IPS-NIHi7 (cell line): ENCODE results near the gene SIK3.

ENCODE experiments used
- DNase-seq: peaks from one replicate; pipeline ENCODE4 v3.0.0; 2012; ENCODE audit warnings: mixed read lengths; ENCODE audit errors: extremely low spot score

SIK3 gene

DNA sequence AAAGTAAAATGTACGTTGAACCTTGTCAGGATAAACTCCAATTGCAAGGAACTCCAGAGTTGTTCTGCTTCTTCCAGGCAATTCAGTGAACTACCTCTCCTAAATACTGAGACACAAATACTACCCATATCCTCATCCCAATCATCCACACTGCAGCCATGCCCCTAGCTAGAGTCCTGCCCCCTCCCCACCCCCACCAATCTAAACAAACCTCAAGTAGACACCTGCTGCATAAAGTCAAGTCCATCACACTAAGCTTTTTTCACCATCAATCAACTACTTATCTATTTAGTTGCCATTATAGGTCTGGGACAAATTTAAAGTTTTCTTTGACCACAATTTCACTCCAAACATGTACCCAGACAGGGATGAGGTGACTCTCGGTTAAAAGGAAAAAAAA lies 167.6 kb downstream of the SIK3 start:
- DNase-seq, result no peak

DNA sequence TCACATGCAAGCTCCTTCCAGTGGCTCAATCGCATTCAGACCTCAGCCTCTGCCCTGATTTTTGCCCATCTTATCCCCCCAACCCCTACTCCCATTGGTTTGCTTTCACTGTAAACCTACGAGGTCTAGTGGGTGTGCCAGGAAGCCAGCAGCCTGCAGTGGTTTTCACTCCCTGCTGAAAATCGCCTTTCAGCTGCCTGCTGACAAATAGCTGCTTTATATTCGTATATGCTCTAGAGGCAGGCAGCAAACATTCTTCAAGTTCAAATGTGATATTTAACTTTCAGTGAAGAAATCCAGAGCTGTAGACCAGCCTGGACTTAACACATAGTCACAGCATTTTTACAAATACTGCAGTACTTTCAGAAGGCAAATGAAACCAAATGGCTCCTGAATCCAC lies 168.1 kb downstream of the SIK3 start:
- peak; percentile 29 for DNase-seq

DNA sequence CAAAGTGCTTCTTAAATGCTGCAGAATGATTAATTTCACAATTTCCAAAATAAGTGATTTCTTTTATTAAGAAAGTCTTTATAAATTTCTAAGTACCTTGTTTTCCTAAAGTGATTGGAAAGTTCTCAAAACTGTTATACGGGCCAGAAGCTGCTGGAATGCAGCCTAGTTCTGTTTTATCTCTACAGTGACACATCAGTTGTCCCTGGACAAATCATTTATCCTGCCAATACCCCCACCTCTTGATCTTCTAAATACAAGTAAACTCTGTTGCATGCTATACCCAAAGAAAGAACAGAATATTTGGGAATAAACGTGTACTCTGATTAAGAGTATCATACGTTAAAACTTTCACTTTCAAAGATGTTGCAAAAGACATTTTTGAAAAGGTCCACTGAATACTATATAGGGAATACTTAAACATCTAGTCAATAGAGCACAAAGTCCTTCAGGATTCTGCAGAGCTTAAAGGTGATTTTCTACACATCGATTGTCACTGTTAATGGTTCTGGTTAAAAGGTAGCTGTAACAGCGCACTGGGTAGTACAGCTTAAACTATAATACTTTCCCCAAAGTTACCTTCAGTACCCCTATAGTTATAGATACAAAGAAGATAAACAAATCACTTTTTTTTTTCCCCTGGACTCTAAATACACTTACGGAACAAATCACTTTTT lies 168.7 kb downstream of the SIK3 start:
- DNase-seq, result no peak

DNA sequence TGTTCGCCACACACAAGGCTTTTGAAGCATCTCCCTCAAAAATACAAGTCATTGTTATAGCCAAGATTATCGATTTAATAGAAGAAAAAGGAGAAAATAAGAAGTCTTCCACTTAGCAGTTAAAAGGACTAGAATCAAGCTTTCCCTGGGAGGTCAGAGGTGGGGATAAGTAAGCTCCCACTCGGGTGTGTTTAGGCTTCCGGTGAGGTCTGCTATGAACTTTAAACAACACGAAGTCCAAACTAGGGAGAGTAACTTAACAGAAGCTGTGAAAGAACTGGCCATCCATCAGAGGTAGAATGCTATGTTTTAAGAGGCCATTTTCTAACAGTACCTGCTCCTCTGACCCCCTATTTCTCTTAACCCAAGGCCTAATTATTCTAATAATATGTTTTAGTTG lies 169.4 kb downstream of the SIK3 start:
- no peak for DNase-seq

DNA sequence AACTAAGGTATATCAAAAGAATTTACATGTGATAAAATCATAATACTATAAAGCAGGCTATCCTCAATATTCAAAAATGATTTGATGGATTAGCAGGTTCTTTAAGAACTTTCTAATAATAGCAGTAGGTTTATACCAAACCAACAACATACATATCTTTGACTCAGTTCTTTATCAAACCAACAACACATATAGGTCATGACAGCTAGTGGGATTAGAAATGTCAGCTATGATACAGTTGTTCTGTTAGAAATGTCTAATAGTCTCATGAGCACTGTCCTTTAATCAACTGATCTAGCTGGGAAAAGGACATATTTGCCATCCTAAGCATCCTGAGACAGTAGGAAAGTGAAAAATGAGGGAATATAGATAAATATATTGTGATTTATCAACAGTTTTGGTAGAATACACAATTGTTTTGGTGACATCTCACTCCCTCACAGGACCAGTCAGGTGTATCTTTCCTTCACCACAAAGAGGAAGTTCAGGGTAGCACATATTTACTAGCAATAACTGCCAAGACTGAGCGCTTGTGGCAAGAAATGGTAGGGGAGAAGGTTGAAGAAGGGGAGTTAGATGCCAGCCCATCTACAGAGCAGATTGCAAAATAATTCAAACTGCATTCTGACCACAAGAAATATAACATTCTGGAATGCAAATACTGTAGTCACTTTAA lies 170.0 kb downstream of the SIK3 start:
- DNase-seq, result no peak

DNA sequence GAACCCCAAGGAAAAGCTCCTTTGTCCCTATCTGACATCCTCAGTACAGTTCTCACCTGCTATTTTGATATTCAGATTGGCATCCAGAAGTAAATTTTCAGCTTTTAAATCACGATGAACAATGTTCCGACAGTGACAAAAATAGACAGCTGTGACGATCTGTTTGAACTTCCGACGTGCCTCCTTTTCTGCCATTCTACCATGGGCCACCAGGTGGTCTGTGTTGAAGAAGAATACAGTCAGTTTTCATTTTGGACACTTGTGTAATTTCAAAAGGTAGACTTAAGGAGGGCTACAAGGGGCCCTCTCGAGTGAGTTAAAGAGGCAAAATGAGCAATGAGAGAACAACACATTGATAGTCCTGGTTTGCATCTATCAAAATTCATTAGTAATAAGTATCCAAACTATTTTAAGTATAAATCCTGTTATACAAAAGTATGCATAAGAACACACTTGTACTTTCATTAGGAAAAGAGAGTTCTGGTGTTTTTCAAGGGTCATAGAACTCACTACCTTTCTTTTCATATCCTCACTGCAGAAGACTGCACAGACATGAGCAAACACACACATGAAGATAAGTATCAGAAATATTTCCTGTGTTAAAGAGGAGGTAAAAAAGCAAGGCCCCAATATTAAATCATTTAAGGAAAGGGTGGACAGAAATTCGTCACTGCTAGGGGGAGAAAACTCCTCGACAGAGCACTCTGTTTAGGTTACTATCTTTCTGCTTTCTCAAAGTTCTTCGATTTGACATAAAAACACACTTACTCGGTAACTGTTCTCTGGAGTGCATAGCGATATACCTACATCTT lies 170.9 kb downstream of the SIK3 start:
- DNase-seq, result no peak

DNA sequence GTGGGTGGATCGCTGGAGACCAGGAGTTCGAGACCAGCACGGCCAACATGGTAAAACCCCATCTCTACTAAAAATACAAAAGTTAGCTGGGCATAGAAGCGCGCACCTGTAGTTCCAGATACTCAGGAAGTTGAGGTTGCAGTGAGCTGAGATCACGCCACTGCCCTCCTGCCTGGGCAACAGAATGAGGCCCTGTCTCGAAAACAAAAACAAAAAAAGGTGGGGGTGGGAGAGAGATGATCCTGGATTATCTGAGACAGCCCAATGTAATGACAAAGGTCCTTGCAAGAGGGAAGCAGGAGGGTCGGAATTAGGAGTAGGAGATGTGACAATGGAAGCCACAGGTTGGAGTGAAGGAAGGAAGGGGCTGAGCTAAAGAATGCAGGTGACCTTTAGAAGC lies 173.2 kb downstream of the SIK3 start:
- DNase-seq, result no peak

DNA sequence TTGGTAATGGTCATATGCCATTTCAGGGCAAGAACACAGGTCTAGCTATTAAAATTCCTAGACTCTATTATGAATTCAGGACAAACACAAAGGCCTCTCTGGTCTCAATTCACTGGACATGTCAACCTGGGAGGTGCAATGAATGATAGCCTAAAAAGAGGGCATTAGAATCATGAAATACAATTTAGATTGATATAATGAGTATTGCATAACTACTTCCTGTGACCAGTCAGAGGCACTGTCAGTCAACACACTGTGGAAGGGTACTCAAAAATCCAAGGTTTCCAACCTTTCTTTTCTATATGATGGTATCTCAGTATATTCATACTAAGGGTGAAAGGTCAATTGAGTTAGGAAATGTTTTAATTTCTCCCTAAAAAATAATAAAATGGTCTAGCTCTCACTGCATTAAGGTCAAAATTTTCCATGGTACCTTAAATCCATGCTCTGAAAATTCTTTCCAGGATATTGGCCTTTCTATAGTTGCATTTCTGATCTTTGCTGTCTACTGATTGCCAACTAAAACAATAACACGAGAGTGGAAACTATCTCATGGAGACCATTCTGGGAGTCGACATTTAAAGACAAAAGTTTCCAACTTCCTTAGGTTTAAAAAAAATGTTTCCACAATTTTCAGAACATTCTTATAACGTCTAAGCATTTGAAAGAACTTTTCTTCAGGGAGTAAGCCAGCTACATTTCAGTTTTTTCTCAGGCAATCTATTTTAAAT lies 179.1 kb downstream of the SIK3 start:
- DNase-seq, result no peak

DNA sequence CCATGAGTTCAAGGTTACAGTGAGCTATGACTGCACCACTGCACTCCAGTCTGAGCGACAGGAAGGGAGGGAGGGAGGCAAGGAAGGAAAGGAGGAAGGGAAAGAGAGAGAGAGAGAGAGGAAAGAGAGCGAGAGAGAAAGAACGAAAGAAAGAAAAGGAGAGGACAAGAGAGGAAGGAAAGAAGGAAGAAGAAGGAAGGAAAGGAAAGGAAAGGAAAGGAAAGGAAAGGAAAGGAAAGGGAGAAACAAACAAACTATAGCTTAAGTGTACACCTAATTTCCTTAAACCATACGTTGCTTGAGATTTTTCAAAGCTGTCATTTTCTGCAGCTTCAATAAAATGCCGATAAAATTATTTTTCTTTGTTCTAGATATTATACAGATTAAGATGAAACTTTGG lies 180.6 kb downstream of the SIK3 start:
- no peak for DNase-seq

DNA sequence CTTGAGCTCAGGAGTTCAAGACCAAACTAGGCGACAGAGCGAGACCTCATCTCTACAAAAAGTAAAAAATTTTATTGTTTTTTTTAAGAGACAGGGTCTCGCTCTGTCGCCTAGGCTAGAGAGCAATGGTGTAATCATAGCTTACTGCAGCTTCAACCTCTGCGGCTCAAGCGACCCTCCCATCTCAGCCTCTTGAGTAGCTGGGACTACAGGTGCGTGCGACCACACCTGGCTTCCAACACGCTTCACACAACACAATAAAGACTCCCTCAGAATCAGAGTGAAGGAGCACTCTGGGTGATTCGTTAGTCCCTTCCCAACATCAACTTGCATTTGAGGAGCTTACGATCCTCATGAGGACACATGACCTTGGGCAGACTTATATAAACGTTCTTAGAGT lies 181.3 kb downstream of the SIK3 start:
- DNase-seq, result no peak

DNA sequence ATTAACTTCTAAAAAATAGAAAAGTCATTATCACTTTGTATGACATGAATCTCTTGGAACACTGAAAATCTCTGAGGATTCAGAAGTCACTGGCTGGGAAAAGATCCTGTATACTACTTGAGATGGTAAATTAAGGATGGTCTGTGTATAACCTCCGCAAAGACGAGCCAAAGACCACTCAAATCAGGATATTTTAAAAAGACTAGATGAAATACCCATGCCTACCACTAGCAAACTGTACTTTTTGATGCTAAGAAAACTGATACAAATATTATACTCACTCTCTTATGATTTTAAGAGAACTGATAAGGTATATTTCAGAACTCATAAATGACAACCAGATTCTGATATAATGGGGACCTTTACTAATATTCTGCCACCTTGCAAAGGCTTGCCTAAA lies 182.2 kb downstream of the SIK3 start:
- DNase-seq, result no peak

DNA sequence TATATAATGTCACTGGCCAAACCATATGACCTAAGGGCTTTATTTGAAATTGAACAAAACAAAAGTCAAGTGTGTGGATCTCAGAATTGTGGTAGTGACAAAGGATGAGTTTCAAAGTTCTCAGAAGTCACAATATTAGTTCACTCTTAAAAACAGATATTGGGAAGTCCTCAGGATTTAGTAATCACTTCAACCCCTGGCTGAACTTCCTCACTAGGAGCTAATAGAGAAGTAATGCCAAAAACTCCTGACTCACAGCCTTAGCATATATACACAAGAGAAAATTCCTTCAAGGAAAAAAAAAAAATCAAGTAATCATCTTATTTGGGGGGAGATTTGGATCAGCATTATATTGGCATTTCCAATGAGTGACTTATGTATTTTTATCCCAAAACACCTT lies 185.2 kb downstream of the SIK3 start:
- no peak for DNase-seq

DNA sequence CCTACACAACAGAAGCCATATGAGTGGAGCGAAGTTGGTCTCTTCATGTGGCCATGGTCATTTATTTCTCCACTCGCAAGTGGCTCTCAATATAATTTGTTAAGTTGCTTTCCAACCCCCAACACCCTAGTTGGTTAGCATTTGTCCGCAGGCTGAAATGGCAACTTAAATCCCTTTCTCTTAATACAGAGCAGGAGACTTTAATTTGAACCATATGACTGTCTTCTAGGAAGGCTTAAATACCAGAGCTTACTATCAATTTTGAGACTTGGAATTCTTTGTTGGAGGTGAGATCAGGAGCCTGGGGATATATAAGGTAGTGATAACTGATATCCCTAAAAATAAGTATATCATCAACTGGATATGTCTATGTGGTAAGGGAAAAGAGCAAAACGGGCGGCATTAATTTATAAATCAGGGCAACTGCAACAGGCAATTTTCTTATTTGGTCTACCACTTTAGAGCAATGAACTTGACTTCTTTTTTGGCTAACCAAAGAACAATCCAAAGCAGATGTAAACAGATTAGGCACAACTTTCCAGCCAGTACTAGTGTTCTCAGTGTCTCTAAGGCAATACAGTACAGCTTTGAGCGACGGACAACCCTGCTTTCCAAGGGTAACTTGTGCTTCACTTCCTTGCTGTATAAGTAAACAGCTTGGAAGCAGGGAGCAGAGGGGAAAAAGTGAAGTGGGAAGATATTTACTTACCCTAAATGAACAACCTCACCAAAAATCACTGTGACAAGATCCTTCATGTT lies 186.1 kb downstream of the SIK3 start:
- DNase-seq, result no peak

DNA sequence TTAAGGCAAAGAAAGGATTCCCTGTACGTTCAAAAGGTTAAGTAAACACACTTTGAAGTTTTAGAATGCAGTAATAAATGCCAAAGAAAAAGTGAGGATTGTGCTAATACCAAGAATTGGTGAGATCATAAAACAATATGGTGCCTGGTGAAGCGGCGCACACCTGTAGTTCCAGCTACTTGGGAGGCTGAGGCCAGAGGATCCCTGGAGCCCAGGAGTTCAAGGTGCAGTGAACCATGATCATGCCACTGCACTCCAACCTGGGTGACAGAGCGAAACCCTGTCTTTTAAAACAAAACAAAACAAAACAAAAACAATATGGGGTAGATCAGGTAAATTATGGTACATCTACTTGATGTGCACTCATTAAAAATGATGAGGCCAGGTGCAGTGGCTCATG lies 187.4 kb downstream of the SIK3 start:
- no peak for DNase-seq

DNA sequence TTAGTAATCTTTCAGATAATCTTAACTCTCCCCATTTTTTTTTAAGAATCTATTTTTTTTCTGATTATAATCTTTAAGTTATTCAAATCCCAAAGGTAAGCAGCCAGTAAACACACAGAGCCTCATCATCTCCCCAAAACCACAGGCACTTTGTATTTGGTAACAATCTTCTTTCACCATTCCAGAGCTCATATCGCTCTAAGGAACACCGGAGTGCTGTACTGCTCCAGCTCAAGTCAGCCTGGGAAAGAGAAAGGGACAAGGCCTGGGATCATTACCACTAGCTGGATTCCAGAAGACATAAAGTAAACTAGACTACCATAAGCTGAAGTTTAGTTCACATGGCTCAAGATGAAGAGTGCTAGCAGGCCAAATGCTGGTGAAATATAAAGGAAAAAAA lies 187.8 kb downstream of the SIK3 start:
- no peak for DNase-seq

DNA sequence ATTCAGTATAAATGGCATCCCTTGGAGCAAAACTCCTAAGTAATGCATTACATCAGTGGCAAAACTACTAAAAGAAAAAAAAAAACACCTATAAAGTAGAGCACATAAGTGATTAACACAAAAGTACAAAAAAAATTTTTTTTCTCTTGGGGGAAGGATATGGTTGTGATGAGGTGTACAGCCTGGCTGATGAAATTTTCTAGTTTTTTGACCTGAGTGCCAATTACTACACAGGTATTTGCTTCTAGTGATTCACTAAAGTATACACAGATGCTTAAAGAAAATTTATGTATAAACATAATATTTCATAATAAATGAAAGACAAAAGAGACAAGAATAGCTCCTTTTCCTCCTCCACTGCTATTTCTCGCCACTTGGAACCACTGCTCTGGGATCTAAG lies 189.0 kb downstream of the SIK3 start:
- no peak for DNase-seq

DNA sequence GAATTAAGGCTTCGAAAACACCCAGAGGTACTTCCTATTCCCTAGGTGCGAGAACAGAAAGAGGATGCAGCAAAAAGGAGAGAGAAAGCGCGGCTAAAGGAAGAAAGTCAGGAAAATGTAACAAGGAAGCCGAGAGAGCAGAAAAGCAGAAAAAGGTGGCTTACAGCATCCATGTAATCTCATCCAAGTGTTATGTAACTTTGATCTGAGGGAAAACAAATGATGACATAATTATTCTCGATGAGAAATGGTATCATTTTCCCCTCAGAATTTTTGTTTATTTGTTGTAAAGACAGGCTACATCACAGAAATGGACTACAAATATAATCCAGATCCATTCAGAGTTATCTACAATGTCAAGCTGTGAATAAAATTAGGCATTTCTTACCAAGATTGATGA lies 191.7 kb downstream of the SIK3 start:
- no peak for DNase-seq

DNA sequence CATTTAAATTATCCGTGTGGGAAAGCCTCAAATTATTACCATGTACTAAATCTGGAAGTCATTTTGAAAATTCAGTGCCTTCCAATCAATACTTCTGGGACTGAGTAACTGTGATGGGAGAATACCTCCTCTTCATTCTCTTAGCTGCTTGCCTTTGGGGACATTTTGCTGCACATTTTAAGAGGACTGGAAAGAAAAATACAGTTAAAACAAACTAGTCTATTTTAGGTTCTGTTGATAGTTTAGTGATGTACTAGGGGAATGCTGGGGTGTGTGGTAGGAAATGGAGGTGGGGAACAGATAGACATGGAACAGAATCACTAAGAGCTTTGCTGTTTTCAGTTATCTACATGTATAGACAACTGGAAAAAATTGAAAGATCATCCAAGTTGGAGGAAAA lies 195.1 kb downstream of the SIK3 start:
- no peak for DNase-seq

DNA sequence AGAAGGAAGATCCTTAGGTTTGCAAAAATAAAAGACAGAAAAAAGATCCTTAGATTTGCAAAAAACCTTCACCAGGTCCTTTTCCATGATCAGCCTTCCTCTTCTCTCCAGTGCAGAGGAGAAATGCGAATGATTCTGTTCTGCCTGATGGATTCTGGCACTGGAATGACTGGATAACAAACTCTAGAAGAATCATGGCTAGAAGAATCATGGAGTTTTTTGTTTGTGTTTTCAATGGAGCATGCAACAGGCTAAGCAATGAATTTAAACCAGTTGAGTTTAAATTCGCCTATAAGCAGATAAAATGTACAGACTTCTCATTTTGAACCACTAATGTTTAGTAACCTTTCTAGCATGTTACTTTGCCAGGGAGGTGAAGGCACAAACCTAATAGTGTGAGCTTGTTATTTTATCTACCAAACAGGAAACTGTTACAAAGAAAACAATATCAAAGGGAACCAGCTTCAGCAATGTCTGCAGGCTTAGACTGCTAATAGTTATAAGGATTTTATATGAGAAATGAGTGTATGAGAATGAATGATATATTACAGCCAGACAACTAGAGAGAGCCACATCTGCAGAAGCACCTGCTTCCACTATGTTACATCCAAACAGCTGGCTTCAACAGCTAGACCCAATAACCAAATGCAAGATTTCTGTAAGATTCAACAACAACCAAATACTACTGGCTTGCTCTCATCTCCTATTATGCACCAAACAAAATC lies 196.1 kb downstream of the SIK3 start:
- no peak for DNase-seq

DNA sequence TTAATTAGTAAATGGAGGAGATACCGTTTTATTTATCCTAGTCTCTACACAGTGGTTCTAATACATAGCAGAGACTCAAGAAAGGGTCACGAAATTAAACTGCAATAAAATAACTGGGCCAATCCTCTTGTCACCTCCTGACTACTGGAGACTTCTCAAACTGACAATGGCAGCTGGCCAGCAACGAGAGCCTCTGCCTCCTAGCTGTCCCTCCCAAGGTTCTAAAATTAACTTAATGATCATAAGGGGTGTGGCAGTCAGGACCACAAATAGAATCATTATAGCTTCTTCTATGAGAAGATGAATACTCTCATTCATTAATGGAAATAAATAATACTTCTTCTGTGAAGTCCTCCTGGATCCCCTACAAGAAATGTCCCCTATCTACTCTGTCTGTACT lies 197.0 kb downstream of the SIK3 start:
- DNase-seq, result no peak

DNA sequence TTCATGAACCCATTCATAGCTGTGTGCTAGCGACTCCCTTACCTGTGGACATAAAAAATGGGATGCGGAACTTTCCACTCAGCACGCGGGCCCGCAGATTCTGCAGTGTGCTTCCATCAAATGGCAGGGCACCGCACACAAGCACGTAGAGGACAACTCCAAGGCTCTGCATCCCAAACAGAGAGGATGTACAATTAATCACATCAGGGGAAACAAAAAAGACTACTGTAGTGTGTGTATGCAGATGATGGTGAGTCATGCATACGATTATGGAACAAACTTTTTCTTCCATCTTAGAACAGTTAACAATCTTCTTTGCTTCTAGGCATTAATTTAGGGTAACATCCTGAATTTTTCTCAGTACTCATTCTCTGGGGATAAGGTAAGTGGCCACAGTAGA lies 202.0 kb downstream of the SIK3 start:
- DNase-seq, result no peak
